Activated naive CD8-positive, alpha-beta T cell treated with anti-CD3 and anti-CD28 coated beads, Interleukin-2, amount 10 ng/mL, durations not matched to agents 7 days and 5 days (primary cell): Measurements from ENCODE around the gene METTL16. TPM values are rescaled to one million over a fixed set of nuclear protein-coding genes. Genes with fewer than 3 reads are reported as not detected.

Experiments
- ATAC-seq: fragments of 150-1000 bp; cut with Tn5 transposase; one replicate; pipeline ENCODE4 v1.10.0; 2021; ENCODE audit warnings: low read depth, moderate library complexity
- POLR2A ChIA-PET: fragments of 350-600 bp; sonication (Branson Sonifier 250); formaldehyde crosslinking; loops from one replicate; lab custom pipeline; 2021; ENCODE audit warnings: antibody characterized with exemption; lab: Charles Lee
- DNase-seq: peaks from one replicate; pipeline ENCODE4 v3.0.0; 2021
- H3K27ac Mint-ChIP-seq: one replicate; pipeline ENCODE4 v1.8.0; 2022; ENCODE audit warnings: mild to moderate bottlenecking, mixed read lengths
- H3K27me3 Mint-ChIP-seq: one replicate; pipeline ENCODE4 v1.8.0; 2022; ENCODE audit warnings: mild to moderate bottlenecking, moderate library complexity, mixed read lengths
- H3K36me3 Mint-ChIP-seq: one replicate; pipeline ENCODE4 v1.8.0; 2021; ENCODE audit warnings: mild to moderate bottlenecking, mixed read lengths
- H3K4me1 Mint-ChIP-seq: one replicate; pipeline ENCODE4 v1.8.0; 2021; ENCODE audit warnings: mixed read lengths
- H3K4me3 Mint-ChIP-seq: one replicate; pipeline ENCODE4 v1.8.0; 2022; ENCODE audit warnings: mild to moderate bottlenecking, moderate library complexity, mixed read lengths
- H3K9me3 Mint-ChIP-seq: one replicate; pipeline ENCODE4 v1.8.0; 2021; ENCODE audit warnings: mixed read lengths
- total RNA-seq, 2 experiments: library from RNA; stranded (reverse); gene quantifications; one replicate each; pipeline ENCODE4 v1.2.3, GENCODE V29; 2021

METTL16 gene
- total RNA-seq, 2 experiments from 2014 or later = 32.2 to 36.6 TPM

DNA sequence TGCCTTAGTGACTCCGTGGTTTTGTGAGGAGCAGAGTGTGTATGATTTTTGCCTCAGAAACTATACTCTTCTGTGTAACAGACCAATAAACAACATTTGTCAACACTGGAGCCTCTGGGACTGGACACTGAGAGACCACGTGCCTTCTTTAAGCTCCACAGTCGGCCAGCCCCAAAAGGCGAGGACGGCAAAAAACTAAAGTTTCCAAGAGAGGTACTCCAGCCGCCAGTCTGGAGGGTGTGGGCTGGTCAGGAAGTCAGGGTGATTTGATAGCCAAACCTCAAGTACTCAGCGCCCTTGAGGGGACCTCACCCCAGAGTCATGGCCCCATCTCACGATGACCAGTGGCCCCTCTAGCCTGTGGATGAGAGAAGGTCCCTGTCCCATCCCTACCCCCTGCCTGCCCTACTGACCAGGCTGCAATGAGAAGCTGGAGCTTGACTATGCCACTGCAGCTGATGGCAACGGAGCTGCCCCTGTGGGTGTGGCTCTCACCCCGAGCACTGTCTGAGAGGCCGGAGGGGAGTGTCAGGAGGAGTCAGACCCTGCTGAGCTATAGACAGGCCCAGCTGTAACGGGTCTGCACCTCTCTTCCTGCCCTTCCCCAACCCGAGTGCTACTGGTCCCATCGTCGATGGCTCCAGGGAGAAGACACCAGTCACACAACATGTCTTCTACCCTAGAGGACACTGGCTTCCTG lies 130.6 kb downstream of the METTL16 start:
- POLR2A ChIA-PET = no interaction called here
- Mint-ChIP-seq H3K27ac (no peak overlapping the region), H3K36me3 (no peaks in the 10 kb centered on the region), H3K9me3 (no peaks in the 10 kb centered on the region), H3K4me3 (no peak overlapping the region), H3K27me3 (no peaks in the 10 kb centered on the region), H3K4me1 (peaks cover 3% of the 10 kb centered on the region)
- DNase-seq (no peak), ATAC-seq (no peak)

DNA sequence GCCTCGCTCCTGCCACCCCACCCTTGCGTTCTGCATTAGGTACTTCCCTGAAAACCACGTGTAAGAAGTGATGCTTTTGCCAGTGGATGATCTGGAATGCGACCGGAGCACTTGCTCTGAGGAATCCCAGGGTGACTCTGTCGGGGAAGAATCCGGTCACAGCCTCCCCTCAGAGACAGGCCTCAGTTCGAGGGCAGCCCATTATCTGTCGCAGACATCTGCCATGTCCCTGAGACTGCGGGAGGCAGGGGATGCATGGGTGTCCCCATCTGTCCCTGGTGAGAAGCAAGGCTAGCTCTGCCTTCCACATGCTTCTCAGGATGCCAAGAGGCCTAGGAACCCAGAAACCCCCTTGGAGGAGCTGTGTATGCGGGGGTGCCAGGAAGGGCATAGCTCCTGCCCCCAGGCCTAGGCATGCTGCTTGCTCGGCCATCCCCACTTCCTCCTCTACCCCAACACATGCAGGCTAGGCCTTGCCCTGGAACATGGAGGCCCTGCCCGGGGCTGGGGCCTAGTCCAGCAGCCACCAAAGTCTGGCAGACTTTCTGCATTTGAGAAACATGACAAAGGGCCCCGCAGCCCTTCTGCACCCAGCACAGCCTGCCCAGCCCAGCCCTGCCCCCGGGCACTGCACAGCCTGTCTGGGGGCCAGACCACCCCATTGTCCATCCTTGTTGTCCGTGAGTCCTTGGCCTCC lies 131.3 kb downstream of the METTL16 start:
- DNase-seq = no peak
- H3K27me3 Mint-ChIP-seq = no peaks in the 10 kb centered on the region
- H3K4me3 Mint-ChIP-seq = no peak overlapping the region
- H3K9me3 Mint-ChIP-seq = no peaks in the 10 kb centered on the region
- POLR2A ChIA-PET = no interaction called here
- no peaks in the 10 kb centered on the region for H3K36me3 Mint-ChIP-seq
- no peak overlapping the region for H3K27ac Mint-ChIP-seq
- H3K4me1 Mint-ChIP-seq = peaks cover 3% of the 10 kb centered on the region
- no peak for ATAC-seq

DNA sequence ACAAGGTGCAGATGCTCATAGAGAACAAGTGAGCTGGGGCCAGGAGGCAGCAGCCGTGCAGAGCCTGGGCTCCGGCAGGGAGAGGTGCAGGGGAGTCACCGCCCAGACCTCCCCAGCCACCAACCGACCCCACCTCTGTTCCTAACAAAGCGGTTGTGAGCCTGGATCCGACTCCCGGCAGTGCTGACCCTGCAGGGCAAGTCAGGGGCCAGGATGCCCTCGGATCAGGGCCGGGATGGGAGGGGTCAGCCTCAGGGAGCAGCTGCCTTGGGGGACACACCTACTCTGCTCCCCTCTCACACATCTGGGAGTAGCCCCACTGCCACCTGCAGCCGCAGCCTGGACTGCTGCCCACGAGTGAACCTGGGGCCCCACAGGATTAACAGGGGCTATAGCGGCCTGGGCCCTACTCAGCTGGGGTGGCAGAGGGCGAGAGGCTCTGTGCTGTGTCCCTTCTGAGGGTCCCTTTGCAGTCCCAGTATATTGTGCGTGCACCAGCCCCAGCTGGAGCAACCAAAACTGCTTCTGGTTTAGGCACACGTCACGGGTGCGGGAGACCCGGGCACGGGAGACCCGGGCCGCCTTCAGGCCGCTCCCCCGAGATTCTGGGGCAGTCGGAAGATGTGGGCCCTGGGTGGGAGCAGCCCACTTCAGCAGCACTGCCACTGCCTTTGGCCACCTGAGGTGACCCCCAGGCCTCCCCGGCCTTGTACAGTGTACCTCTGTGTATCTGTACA lies 132.0 kb downstream of the METTL16 start:
- POLR2A ChIA-PET = no interaction called here
- H3K9me3 Mint-ChIP-seq = no peaks in the 10 kb centered on the region
- DNase-seq (no peak), ATAC-seq (no peak)
- H3K27me3 Mint-ChIP-seq = no peaks in the 10 kb centered on the region
- H3K4me1 Mint-ChIP-seq = peaks cover 3% of the 10 kb centered on the region
- no peak overlapping the region for H3K4me3 Mint-ChIP-seq
- H3K36me3 Mint-ChIP-seq = no peaks in the 10 kb centered on the region
- H3K27ac Mint-ChIP-seq = no peak overlapping the region

DNA sequence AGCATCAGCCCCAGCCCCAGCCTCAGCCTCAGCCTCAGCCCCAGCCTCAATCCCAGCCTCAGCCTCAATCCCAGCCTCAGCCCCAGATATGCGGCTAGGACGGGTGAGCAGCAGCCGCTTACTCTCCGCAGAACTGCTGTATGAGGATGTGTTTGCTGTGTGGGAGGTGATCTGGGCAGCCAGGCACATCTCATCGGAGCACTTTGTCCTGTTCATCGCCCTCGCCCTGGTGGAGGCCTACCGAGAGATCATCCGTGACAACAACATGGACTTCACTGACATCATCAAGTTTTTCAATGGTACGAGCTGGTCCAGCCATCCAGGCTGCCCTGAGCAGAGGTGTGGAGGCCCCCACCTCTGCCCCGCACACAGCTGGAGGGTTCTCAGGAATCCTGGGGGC lies 132.8 kb downstream of the METTL16 start:
- H3K36me3 Mint-ChIP-seq = no peaks in the 10 kb centered on the region
- H3K27ac Mint-ChIP-seq = no peak overlapping the region
- POLR2A ChIA-PET = interaction anchor here (0.6 kb wide), 1 partner anchor 47 kb away, joined by 6 read pairs; no protein-coding TSS in a partner anchor

DNA sequence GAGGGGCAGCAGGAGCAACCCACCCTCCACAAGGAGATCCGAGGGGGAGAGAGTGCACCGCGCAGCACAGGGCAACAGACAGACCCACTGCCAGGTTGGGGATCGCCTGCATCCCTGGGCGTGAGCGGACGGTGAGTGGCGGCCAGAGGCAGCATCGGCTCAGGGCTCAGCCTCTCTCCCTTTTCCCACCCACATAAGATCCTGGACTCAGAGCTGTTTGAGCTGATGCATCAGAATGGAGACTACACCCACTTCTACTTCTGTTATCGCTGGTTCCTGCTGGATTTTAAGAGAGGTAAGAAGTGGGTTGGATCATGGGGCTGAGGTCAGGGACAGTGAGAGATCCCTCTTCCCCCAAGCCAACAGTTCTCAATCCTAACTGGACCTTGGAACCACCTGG lies 134.0 kb downstream of the METTL16 start:
- ATAC-seq = no peak
- no peak overlapping the region for H3K4me3 Mint-ChIP-seq
- H3K36me3 Mint-ChIP-seq = no peaks in the 10 kb centered on the region
- no peak overlapping the region for H3K27ac Mint-ChIP-seq
- no peaks in the 10 kb centered on the region for H3K9me3 Mint-ChIP-seq
- no peaks in the 10 kb centered on the region for H3K27me3 Mint-ChIP-seq
- POLR2A ChIA-PET = no interaction called here
- H3K4me1 Mint-ChIP-seq = no peaks in the 10 kb centered on the region
- DNase-seq = no peak

More for the DNA sequence above, 132.8 kb downstream of the METTL16 start:
- Mint-ChIP-seq H3K4me1 (peaks cover 3% of the 10 kb centered on the region), H3K4me3 (no peak overlapping the region), H3K9me3 (no peaks in the 10 kb centered on the region), H3K27me3 (no peaks in the 10 kb centered on the region)
- no peak for ATAC-seq
- DNase-seq = no peak

DNA sequence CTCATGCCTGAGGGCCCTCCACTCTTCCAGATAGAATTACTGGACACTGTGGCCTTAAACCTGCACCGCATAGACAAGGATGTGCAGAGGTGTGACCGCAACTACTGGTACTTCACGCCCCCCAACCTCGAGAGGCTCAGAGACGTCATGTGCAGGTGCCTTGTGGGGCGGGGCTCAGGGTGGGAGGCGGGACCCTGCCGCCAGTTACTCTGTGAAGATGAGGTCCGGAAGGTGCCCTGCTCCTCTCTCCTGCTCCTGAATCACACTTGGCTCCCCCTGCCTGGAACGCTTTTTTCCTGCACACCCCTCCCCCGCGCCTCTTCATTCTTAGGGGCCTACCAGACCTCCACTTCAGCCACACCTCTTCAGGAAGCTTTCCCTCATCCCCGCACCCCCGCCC lies 135.6 kb downstream of the METTL16 start:
- Mint-ChIP-seq H3K4me1 (no peaks in the 10 kb centered on the region), H3K9me3 (no peaks in the 10 kb centered on the region), H3K27ac (no peak overlapping the region), H3K27me3 (no peaks in the 10 kb centered on the region), H3K36me3 (no peaks in the 10 kb centered on the region), H3K4me3 (no peak overlapping the region)
- ATAC-seq = no peak
- DNase-seq = no peak
- POLR2A ChIA-PET = no interaction called here

DNA sequence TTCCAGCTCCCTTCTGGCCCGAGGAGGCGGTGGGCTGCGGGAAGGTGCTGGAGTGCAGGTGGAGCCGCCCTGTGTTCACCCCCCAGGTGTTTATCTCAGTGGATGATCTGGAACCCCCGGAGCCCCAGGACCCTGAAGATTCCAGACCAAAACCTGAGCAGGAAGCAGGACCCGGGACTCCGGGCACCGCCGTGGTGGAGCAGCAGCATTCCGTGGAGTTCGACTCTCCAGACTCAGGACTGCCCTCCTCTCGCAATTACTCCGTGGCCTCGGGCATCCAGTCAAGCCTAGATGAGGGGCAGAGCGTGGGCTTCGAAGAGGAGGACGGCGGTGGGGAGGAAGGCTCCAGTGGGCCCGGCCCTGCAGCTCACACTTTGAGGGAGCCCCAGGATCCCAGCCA lies 136.3 kb downstream of the METTL16 start:
- ATAC-seq (no peak), DNase-seq (no peak)
- Mint-ChIP-seq H3K4me1 (no peaks in the 10 kb centered on the region), H3K36me3 (no peaks in the 10 kb centered on the region), H3K27ac (no peak overlapping the region), H3K4me3 (no peak overlapping the region), H3K9me3 (no peaks in the 10 kb centered on the region), H3K27me3 (no peaks in the 10 kb centered on the region)
- POLR2A ChIA-PET = no interaction called here

DNA sequence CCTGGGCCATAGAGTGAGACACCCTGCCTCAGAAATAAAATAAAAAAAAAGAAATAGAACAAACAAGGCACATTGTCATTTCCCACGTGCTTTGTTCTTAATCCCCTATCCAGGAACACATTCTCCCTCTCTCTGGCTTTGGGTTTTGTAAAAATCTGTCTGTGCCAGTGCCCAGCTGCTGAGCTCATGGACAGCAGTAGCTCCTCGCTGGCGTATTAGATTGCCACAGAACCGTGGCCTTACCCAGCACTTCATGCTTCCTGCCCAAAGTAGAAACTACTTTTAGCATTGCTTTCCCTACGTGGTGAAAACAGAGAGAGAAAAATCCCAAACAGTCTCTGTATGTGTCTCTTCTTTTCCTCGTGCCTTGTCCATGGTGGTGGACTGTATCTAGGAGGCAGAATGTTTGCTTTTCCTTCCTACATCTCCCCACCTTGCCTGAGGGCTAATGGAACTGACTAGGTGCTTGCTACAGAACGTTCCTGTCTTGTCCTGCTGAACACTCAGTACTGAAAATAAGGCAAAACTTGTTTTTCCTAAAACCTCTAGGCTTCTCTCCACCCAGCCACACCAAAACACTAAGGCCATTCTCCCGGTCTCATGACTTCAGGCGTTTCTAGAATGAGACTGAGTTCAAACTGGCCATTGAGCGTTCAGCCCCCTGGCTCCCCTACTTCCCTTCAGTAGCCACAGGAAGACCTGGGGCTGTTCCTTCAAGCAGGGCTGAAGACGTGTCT lies 137.0 kb downstream of the METTL16 start:
- Mint-ChIP-seq H3K9me3 (no peaks in the 10 kb centered on the region), H3K4me3 (no peak overlapping the region), H3K27me3 (no peaks in the 10 kb centered on the region), H3K36me3 (no peaks in the 10 kb centered on the region), H3K27ac (peak overlapping the region; percentile 45), H3K4me1 (no peaks in the 10 kb centered on the region)
- POLR2A ChIA-PET = no interaction called here
- no peak for DNase-seq
- no peak for ATAC-seq

DNA sequence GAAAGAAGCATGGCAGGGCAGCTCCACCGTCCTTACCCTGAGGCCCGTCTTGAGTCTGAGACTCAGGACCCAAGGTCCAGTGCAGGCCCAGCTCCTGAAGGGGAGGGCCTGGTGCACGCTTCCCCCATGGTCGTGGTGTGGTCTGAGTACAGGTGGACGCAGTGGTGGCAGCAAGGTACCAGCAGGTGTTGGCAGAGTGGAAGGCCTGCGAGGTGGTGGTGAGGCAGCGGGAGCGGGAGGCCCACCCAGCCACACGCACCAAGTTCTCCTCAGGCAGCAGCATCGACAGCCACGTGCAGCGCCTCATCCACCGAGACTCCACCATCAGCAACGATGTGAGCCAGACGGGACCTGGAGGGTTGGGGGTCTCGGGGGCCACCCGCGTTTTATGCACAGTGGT lies 138.5 kb downstream of the METTL16 start:
- Mint-ChIP-seq H3K4me3 (no peak overlapping the region), H3K4me1 (no peaks in the 10 kb centered on the region), H3K27me3 (no peaks in the 10 kb centered on the region), H3K27ac (no peak overlapping the region), H3K9me3 (no peaks in the 10 kb centered on the region), H3K36me3 (no peaks in the 10 kb centered on the region)
- DNase-seq (no peak), ATAC-seq (no peak)
- POLR2A ChIA-PET = interaction anchor here (0.6 kb wide), 1 partner anchor 57 kb away, joined by 3 read pairs; no protein-coding TSS in a partner anchor

DNA sequence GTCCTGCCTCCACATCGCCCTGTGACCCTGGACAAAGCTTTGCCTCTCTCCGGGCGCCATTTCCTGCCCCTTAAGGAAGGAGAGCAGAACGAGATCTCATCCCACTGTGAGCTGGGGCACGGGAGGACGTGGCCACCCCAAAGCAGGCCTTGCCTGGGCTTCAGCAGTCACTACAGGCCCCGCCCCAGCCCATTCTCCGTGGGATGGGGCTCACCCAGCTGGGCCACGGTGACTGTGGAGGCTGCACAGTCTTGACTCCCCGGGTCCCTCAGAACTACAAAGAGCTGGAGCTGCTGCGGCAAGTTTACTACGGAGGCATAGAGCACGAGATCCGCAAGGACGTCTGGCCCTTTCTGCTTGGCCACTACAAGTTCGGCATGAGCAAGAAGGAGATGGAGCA lies 139.0 kb downstream of the METTL16 start:
- no peaks in the 10 kb centered on the region for H3K4me1 Mint-ChIP-seq
- POLR2A ChIA-PET = interaction anchor here (0.6 kb wide), 1 partner anchor 56 kb away, joined by 3 read pairs; no protein-coding TSS in a partner anchor
- H3K4me3 Mint-ChIP-seq = no peak overlapping the region
- ATAC-seq (no peak), DNase-seq (no peak)
- no peaks in the 10 kb centered on the region for H3K36me3 Mint-ChIP-seq
- H3K9me3 Mint-ChIP-seq = no peaks in the 10 kb centered on the region
- H3K27me3 Mint-ChIP-seq = no peaks in the 10 kb centered on the region
- H3K27ac Mint-ChIP-seq = no peak overlapping the region

DNA sequence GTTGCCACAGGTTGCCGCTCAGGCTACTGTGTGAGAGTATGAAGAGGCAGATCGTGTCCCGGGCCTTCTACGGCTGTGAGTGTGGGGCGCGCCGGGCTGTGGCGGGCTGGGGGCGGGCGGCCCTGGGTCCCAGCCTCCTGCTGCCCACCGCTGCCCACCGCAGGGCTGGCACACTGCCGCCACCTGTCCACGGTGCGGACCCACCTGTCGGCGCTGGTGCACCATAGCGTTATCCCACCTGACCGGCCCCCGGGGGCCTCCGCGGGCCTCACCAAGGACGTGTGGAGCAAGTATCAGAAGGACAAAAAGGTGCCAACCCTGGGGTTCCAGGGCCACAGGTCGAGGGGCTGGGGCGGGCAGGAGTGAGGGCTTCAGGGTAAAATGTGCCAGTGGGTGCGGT lies 139.5 kb downstream of the METTL16 start:
- H3K27ac Mint-ChIP-seq = no peak overlapping the region
- ATAC-seq = no peak
- no peak overlapping the region for H3K4me3 Mint-ChIP-seq
- DNase-seq = no peak
- no peaks in the 10 kb centered on the region for H3K27me3 Mint-ChIP-seq
- no peaks in the 10 kb centered on the region for H3K36me3 Mint-ChIP-seq
- POLR2A ChIA-PET = no interaction called here
- no peaks in the 10 kb centered on the region for H3K9me3 Mint-ChIP-seq
- peaks cover 1% of the 10 kb centered on the region for H3K4me1 Mint-ChIP-seq

DNA sequence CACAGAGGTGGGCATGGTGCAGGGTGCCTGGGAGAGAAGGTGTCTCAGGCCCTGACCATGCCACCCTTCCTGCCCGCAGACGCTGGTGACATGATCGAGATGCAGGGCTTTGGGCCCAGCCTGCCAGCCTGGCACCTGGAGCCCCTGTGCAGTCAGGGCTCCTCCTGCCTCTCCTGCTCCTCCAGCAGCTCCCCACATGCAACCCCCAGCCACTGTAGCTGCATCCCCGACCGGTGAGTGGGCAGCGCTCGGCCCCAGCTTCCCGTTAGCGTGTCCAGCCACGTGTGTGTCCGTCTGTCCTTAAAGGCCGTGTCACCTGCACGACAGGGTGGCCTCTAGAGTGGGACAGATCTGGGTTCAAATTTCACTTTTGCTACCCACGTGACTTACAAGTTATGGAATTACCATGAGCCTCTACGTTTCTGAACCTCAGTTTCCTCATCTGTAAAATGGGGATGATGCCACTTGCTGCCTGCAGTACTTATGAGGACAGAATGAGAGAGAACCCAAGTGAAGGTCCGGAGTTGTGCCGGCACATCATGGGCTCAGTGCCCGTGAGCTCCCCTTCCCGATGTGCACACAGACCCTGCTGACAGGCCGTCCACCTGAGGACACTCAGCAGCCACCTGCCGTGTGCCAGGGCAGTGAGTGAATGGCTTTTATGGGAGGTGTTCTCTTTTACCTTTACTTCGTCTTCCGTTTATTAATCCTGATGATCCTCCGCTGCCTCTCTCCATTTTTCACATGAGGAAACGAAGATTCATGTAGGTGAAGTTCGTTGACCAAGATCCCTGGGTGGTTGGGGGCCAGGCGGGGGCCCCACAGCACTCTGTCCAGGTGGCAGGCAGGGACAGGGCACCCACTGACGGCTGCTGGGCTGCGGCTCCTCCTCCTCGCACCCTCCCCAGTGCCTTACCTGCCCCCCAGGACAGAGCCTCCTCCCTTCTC lies 140.2 kb downstream of the METTL16 start:
- H3K36me3 Mint-ChIP-seq = no peaks in the 10 kb centered on the region
- ATAC-seq (no peak), DNase-seq (no peak)
- H3K9me3 Mint-ChIP-seq = no peaks in the 10 kb centered on the region
- POLR2A ChIA-PET = no interaction called here
- no peak overlapping the region for H3K27ac Mint-ChIP-seq
- H3K27me3 Mint-ChIP-seq = no peaks in the 10 kb centered on the region
- peaks cover 1% of the 10 kb centered on the region for H3K4me1 Mint-ChIP-seq
- no peak overlapping the region for H3K4me3 Mint-ChIP-seq
